HPDE6-E6E7 (cell line): ENCODE results near the gene CYP4F8.
"Not testable (repeated sequence)": the region's sequence is repeated elsewhere in the genome, so short reads cannot be mapped to it uniquely, and the experiment has no call there.

ENCODE experiments used
- DNase-seq: peaks from one replicate; pipeline ENCODE4 v3.0.0; 2011; ENCODE audit warnings: missing footprints; ENCODE audit errors: extremely low spot score

The CYP4F8 gene

GRCh38 chr19:15644066-15644741 lies 29.2 kb downstream of the CYP4F8 start:
- no peak for DNase-seq

GRCh38 chr19:15644816-15645215 lies 29.8 kb downstream of the CYP4F8 start:
- DNase-seq: no peak

- no peak for DNase-seq
These were observed 34.5 kb downstream of the CYP4F8 start for GRCh38 chr19:15649526-15649925.

DNA sequence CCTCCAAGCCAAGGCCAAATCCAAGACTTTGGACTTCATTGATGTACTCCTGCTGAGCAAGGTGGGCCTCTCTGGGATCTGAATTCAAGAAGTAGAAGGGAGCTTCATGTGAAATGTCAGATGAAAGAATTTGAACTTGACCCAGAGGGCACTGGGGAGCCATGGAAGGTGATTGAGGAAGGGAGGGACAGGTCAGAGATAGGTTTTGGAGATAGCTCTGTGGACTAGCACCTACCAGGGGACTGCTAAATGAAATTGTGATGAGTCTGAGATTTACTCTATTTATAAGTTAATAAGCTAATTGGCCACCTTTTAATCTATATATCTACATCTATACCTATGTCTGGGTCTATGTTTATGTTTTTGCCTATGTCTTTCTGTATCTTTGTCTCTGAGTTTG lies 35.1 kb downstream of the CYP4F8 start:
- not testable (repeated sequence) for DNase-seq

GRCh38 chr19:15651791-15652190 lies 36.8 kb downstream of the CYP4F8 start:
- DNase-seq: no peak

DNA sequence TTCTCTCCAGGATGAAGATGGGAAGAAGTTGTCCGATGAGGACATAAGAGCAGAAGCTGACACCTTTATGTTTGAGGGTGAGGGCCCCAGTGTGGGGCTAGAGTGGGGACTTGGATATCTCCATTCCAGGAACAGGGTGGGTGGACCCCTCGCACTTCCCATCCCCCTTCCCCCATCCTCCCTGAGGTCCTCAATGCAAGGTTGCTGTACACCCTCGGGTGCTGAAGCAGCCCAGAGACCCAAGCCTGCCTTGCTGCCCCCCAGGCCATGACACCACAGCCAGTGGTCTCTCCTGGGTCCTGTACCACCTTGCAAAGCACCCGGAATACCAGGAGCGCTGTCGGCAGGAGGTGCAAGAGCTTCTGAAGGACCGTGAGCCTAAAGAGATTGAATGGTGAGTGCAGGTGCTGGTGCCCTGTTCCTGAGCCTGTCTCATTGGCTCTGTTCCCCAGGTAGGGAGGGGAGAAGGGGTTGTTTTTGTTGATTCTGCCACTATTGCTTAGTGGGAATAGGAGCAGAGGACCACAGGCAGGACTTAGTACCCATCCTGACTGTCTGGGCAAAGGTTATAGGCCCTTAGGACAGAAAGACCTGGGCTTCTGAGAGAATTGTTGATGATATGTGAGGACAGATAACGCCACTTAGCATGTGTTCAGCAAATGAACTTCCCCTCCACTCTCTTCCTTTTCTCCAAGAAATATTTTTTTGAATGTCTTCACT lies 37.7 kb downstream of the CYP4F8 start:
- no peak for DNase-seq

- no peak for DNase-seq
These were observed 41.4 kb downstream of the CYP4F8 start for GRCh38 chr19:15656467-15656866.

DNA sequence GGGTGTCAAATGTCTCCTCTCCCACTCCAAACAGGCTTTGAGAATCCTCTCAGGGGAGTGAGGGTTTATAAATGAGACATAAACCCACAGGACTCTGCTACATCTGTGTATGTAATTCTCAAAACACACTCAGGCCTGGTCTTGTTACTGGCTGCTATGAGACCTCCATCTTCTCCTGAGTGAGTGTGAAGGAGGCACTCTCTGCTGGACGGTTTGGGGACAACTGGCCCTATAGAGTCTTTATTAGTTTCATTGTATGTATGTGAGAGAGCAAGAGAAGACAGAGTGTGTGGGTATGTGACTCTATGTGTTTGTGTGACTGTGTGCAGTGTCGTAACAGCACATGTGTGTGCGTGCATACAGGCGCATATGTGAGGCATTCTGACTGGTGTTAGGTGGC lies 48.2 kb downstream of the CYP4F8 start:
- DNase-seq: no peak

- no peak for DNase-seq
These were observed 51.2 kb downstream of the CYP4F8 start for GRCh38 chr19:15666186-15666585.

DNA sequence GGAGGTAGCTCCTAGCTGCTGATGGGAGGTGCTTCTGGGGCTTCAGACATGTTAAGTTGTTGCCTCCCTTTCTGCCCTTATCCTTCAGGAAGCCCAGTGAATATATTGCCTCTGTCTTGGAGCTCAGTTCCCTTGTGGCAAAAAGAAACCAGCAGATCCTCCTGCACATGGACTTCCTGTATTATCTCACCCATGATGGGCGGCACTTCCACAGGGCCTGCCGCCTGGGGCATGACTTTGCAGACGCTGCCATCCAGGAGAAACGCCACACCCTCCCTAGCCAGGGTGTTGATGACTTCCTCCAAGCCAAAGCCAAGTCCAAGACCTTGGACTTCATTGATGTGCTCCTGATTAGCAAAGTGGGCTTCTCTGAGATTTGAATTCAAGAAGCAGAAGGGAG lies 51.9 kb downstream of the CYP4F8 start:
- DNase-seq: no peak

DNA sequence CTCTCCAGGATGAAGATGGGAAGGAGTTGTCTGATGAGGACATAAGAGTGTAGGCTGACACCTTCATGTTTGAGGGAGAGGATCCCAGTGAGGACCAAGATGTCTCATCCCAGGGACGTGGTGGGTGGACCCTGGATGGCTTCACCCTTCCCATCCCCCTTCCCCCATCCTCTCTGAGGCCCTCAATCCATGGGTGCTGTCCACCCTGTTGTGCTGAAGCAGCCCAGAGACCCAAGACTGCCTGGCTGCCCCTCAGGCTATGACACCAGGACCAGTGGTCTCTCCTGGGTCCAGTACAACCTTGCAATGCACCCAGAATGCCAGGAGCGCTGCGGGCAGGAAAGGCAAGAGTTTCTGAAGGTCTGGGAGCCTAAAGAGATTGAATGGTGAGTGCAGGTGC lies 54.4 kb downstream of the CYP4F8 start:
- DNase-seq: no peak

- DNase-seq: no peak
These were observed 54.9 kb downstream of the CYP4F8 start for GRCh38 chr19:15669891-15670290.

GRCh38 chr19:15671237-15671821 lies 56.3 kb downstream of the CYP4F8 start:
- no peak for DNase-seq

DNA sequence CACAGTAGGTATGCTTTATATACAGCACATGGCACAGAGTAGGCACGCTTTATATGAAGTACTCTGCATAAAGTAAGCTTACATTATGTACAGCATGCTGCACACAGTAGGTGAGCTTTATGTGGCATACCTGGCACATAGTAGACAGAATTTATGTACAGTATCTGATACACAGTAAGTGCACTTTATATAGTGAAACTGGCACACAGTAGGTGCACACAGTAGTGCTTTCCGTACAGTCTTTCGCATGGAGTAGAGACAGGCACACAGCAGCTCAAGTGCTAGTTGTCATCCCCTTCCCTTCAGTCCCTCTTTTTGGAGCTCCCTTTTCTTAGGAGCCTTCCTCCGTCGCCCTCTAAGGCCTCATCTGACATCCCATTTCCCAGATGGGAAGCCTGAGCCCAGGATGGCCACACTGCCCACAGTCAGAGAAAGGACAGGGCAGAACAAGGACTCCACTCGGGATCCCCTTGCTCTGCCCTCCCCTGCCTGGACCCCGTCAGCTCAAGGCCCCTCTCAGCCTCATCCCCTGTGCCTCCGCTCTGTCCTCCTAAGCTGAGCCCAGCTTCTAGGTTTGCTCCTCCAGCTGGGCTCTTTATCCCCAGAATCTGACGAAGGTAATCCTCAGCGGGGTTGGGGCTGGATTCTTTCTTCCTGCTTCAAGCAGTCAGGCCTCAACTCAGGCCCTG lies 57.0 kb downstream of the CYP4F8 start:
- no peak for DNase-seq

DNA sequence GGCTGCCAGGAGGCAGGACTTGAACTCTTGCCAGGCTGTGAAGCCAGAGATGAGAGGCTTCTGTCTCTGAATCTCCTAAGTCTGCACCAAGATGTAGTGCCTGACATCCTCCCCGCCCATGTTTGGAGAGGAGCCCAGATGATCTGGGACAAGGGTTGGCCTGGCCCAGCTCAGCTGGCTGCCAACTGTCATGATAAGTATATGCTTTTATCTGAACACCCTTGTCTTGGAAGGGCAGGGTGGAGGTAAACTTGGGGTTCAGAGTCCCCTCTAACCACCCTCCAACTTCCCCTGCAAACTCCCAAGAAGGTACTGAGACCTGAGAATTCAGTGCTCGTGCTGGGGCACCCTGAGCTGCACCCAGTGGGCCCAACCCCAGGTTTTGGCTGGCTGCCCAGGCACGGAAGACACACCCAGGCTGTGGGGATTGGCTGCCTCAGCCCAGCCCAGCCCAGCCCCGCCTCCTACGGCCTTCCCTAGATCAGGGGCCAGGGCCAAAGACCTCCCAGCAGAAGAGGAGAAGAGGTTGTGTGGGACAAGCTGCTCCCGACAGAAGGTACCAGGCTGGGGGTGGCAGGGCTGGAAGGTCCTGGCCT lies 57.7 kb downstream of the CYP4F8 start, which contains the start of gene CYP4F12:
CYP4F12 (plus strand) TSS at position 508 of the 596 bp plus-strand sequence. CDS start 443 bp downstream, outside the sequence.
- DNase-seq: peak; percentile 10

- no peak for DNase-seq
These were observed 58.2 kb downstream of the CYP4F8 start for GRCh38 chr19:15673176-15673654.

GRCh38 chr19:15675560-15675959 lies 60.5 kb downstream of the CYP4F8 start:
- DNase-seq: no peak

GRCh38 chr19:15679089-15679488 lies 64.1 kb downstream of the CYP4F8 start:
- no peak for DNase-seq

DNA sequence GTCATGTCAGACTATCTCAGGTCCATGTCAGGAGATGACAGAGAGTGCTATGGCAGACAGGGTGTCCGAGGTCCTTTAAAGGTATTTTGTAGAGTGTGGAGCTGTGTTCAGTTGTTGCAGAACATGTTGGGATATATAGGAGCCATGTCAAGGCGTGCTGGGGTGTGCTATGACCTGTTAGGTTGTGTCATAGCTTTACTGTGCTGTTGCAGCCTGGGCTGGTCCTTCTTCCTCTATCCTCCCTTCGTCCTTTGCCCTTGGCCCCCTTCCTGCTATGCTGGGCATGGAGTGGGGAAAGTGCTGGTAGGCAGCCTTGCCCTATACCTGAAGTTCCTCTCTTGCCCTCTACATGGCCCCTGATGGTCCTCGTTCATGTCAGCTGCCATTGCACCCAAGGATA lies 64.8 kb downstream of the CYP4F8 start:
- not testable (repeated sequence) for DNase-seq
